ENCODE measurements around the gene THBS2.

DNA sequence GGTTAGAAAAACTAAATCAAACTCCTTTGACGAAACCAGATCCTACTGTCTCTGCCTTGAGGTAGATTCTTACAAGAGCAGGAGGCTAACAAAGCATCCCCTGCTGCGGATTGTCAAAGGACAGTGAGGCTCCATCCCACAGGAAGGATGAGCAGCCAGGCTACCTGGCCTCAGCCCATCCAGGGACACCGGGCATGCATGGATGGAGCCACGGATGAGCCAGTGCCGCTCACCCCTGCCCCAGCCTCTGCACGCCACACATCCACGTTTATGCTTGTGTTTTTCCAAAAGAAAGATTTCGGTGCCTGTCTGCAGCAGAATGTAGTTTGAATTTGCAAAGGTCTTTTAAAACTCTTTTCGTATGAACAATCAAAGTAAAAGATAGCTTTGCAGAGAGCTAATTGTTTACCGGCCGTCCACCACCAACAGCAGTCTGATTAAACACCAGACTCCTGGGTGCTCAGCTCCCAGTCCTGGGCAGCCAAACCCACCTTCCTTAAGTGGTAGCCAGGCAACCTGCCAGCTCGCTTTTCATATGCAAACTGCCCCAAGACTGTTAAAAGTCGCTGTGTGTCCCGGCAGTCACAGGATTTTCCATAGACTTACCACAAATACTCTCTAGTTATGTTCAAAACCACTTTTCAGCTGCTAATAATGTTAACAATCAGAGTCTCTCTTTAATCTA, 999 bp downstream of the THBS2 start:
- no peak for TF ChIP-seq EZH2phosphoT487 (IDR thresholded peaks at IDR 0.05; ENCODE audit: borderline replicate concordance)
- TF ChIP-seq, protein P1, sequence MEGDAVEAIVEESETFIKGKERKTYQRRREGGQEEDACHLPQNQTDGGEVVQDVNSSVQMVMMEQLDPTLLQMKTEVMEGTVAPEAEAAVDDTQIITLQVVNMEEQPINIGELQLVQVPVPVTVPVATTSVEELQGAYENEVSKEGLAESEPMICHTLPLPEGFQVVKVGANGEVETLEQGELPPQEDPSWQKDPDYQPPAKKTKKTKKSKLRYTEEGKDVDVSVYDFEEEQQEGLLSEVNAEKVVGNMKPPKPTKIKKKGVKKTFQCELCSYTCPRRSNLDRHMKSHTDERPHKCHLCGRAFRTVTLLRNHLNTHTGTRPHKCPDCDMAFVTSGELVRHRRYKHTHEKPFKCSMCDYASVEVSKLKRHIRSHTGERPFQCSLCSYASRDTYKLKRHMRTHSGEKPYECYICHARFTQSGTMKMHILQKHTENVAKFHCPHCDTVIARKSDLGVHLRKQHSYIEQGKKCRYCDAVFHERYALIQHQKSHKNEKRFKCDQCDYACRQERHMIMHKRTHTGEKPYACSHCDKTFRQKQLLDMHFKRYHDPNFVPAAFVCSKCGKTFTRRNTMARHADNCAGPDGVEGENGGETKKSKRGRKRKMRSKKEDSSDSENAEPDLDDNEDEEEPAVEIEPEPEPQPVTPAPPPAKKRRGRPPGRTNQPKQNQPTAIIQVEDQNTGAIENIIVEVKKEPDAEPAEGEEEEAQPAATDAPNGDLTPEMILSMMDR (conservative IDR thresholded peaks at IDR 0.05; ENCODE audit: low read length): no peak
